Measurements from ENCODE around the gene AMZ1. TPM values are rescaled to one million over a fixed set of nuclear protein-coding genes. Genes with fewer than 3 reads are reported as not detected.
"Not testable (repeated sequence)": the region's sequence is repeated elsewhere in the genome, so short reads cannot be mapped to it uniquely, and the experiment has no call there.

AMZ1 gene
- total and polyA plus RNA-seq, 7 experiments from 2014 or later, result 0.07 to 2.4 (median 0.43) TPM

DNA sequence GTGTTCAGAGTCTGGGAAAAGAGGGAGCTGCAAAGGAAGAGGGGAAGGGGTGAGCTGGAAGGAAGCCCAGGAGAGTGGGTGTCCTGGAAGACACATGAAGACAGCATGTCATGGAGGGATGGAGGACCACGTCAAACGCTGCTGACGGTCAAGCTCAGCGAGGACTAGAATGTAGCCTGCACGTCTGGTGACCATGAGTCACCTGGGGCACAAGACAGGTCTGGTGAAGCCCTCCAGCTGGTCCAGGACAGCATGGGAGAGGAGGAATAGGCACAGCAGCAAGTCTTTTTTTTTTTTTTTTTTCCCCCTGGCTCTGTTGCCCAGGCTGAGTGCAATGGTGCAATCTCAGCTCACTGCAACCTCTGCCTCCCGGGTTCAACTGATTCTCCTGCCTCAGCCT, 19.6 kb upstream of the AMZ1 start:
- peaks cover 0 to 13% (median 4%) of the 10 kb centered on the region in 7 donors for H3K4me1 Mint-ChIP-seq
- intact Hi-C loops (cut with micrococcal nuclease), result no loop called here
- CTCF ChIA-PET, result interaction anchor here (0.6 to 1.4 kb wide), 3 partner anchors 39 to 745 kb away, joined by 5 to 6 read pairs (median 5); no protein-coding TSS in a partner anchor
- Histone ChIP-seq H3K4me3 (ENCODE audit: low read length) (no peak overlapping the region), H3K9me3 (ENCODE audit: control insufficient read depth in 2 of 3, low read length in 3 of 3) (no peaks in the 10 kb centered on the region), H3K36me3 (ENCODE audit: control insufficient read depth in 2 of 3, insufficient read depth in 3 of 3, low read length in 3 of 3) (no peaks in the 10 kb centered on the region), H3K27me3 (ENCODE audit: control insufficient read depth in 2 of 2, insufficient read depth in 2 of 2, low read length in 2 of 2) (no peaks in the 10 kb centered on the region), H3K27ac (ENCODE audit: low read depth, low read length) (no peak overlapping the region), H3K4me1 (ENCODE audit: control insufficient read depth in 2 of 2, insufficient read depth in 2 of 2, low read length in 2 of 2) (peaks cover 6% of the 10 kb centered on the region in 2 donors)
- peaks cover 0 to 23% (median 4%) of the 10 kb centered on the region in 5 donors for H3K27me3 Mint-ChIP-seq
- DNase-seq (no peak), ATAC-seq (no peak)
- no peaks in the 10 kb centered on the region for H3K9me3 Mint-ChIP-seq
- peak overlapping the region in 2 of 9 donors; percentile 43 to 46 for H3K27ac Mint-ChIP-seq
- POLR2A ChIA-PET, result no interaction called here
- no peak overlapping the region for H3K4me3 Mint-ChIP-seq
- H3K36me3 Mint-ChIP-seq, result no peaks in the 10 kb centered on the region

DNA sequence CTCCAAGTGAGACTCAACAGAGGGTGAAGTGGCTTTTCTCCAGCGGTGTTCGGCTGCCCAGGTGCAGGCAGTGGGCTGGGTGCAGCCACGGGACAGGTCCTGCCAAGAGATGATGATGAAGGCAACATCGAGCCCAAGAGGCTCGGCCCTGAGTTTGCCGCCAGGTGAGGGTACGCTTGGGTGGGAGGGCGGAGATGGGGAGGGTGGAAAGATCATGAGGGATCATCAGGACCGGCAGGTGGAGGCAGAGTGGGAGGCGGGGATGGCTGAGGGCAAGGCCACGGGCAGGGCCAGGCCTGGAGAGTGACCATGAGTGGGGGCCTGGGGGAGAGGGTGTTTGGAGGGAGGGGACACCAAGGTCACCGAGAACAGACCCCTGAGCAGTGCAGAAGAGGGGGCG, 17.8 kb upstream of the AMZ1 start:
- H3K27me3 Mint-ChIP-seq, result peaks cover 0 to 35% (median 4%) of the 10 kb centered on the region in 5 donors
- CTCF ChIA-PET, result interaction anchor here (0.7 to 4.3 kb wide), 6 partner anchors 10 to 46 kb away, joined by 3 to 45 read pairs (median 4); no protein-coding TSS in a partner anchor
- intact Hi-C loops (cut with micrococcal nuclease), result loop anchor here in 1 of 2 donors (2.0 kb wide), 2 partner anchors 49 to 219 kb away; no protein-coding TSS in a partner anchor

DNA sequence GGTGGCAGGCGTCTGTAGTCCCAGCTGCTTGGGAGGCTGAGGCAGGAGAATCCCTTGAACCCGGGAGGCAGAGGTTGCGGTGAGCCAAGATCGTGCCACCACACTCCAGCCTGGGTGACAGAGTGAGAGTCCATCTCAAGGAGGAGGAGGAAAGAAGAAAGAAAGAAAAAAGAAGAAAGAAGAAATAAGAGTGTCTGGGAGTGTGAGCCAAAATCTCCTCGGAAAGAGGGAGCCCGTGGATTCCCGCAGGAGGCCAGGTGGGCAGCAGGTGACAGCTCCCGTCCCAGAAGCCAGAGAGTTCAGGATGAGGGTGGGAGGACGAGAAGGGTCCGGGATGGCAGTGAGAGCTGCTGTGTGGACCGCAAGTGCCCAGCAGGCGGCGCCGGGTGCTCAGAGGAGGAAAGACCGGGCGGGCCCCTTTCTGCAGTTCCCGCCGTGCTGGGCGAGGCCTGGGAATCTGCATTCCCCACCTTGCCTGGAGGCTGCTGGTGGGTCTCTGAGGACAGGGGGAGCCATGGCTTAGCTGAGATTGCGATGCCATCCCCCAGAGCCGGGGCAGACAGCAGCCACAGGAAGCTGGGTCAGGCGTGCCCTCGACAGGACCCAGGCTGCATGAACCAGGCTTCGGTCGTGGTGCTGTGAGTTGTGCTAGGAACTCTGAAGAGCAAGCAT, 17.1 kb upstream of the AMZ1 start:
- DNase-seq (peak; percentile 30 to 70 (median 59)), ATAC-seq (peak; percentile 83)
- peaks cover 0 to 4% (median 0%) of the 10 kb centered on the region in 11 donors for H3K9me3 Mint-ChIP-seq
- intact Hi-C loops (cut with micrococcal nuclease), result loop anchor here (1.0 to 2.0 kb wide), 3 partner anchors 38 to 220 kb away; no protein-coding TSS in a partner anchor
- H3K36me3 Mint-ChIP-seq, result no peaks in the 10 kb centered on the region
- Histone ChIP-seq H3K27ac (ENCODE audit: low read depth, low read length) (no peak overlapping the region), H3K27me3 (ENCODE audit: control insufficient read depth in 2 of 2, insufficient read depth in 2 of 2, low read length in 2 of 2) (no peaks in the 10 kb centered on the region), H3K4me1 (ENCODE audit: control insufficient read depth in 2 of 2, insufficient read depth in 2 of 2, low read length in 2 of 2) (peaks cover 6% of the 10 kb centered on the region in 2 donors), H3K9me3 (ENCODE audit: control insufficient read depth in 2 of 3, low read length in 3 of 3) (no peaks in the 10 kb centered on the region), H3K4me3 (ENCODE audit: low read length) (no peak overlapping the region), H3K36me3 (ENCODE audit: control insufficient read depth in 2 of 3, insufficient read depth in 3 of 3, low read length in 3 of 3) (no peaks in the 10 kb centered on the region)
- CTCF ChIA-PET, result interaction anchor here (0.5 to 4.3 kb wide), 8 partner anchors 10 to 72 kb away, joined by 3 to 45 read pairs (median 4); no protein-coding TSS in a partner anchor
- H3K27ac Mint-ChIP-seq, result peak overlapping the region in 3 of 9 donors; percentile 26 to 47 (median 34)
- POLR2A ChIA-PET, result interaction anchor here (0.6 to 2.1 kb wide), 3 partner anchors 27 to 200 kb away, joined by 3 to 5 read pairs (median 3); no protein-coding TSS in a partner anchor
- peaks cover 0 to 13% (median 4%) of the 10 kb centered on the region in 7 donors for H3K4me1 Mint-ChIP-seq
- H3K4me3 Mint-ChIP-seq, result peak overlapping the region in 1 of 10 donors; percentile 49
- H3K27me3 Mint-ChIP-seq, result peaks cover 0 to 35% (median 4%) of the 10 kb centered on the region in 5 donors

More for the DNA sequence above, 17.8 kb upstream of the AMZ1 start:
- peak overlapping the region in 1 of 10 donors; percentile 41 for H3K4me3 Mint-ChIP-seq
- no peak overlapping the region for H3K27ac ChIP-seq (ENCODE audit: low read depth, low read length)
- peaks cover 6% of the 10 kb centered on the region in 2 donors for H3K4me1 ChIP-seq (ENCODE audit: control insufficient read depth in 2 of 2, insufficient read depth in 2 of 2, low read length in 2 of 2)
- DNase-seq (no peak), ATAC-seq (no peak)
- POLR2A ChIA-PET, result interaction anchor here (0.6 to 2.1 kb wide), 3 partner anchors 28 to 200 kb away, joined by 3 to 5 read pairs (median 3); no protein-coding TSS in a partner anchor
- H3K36me3 ChIP-seq (ENCODE audit: control insufficient read depth in 2 of 3, insufficient read depth in 3 of 3, low read length in 3 of 3), result no peaks in the 10 kb centered on the region
- H3K4me3 ChIP-seq (ENCODE audit: low read length), result no peak overlapping the region
- H3K36me3 Mint-ChIP-seq, result no peaks in the 10 kb centered on the region
- peak overlapping the region in 1 of 9 donors; percentile 3 for H3K27ac Mint-ChIP-seq
- peaks cover 0 to 4% (median 0%) of the 10 kb centered on the region in 11 donors for H3K9me3 Mint-ChIP-seq
- H3K4me1 Mint-ChIP-seq, result peaks cover 0 to 13% (median 4%) of the 10 kb centered on the region in 7 donors
- no peaks in the 10 kb centered on the region for H3K27me3 ChIP-seq (ENCODE audit: control insufficient read depth in 2 of 2, insufficient read depth in 2 of 2, low read length in 2 of 2)
- H3K9me3 ChIP-seq (ENCODE audit: control insufficient read depth in 2 of 3, low read length in 3 of 3), result no peaks in the 10 kb centered on the region

- not testable (repeated sequence) for H3K4me1 ChIP-seq (ENCODE audit: control insufficient read depth in 2 of 2, insufficient read depth in 2 of 2, low read length in 2 of 2); ATAC-seq
Measured at GRCh38 chr7:2673214-2673613, 14.8 kb upstream of the AMZ1 start.

GRCh38 chr7:2673934-2674333, 14.1 kb upstream of the AMZ1 start:
- peaks cover 0 to 4% (median 0%) of the 10 kb centered on the region in 11 donors for H3K9me3 Mint-ChIP-seq
- Histone ChIP-seq H3K27me3 (ENCODE audit: control insufficient read depth in 2 of 2, insufficient read depth in 2 of 2, low read length in 2 of 2) (no peaks in the 10 kb centered on the region), H3K9me3 (ENCODE audit: control insufficient read depth in 2 of 3, low read length in 3 of 3) (no peaks in the 10 kb centered on the region), H3K27ac (ENCODE audit: low read depth, low read length) (no peak overlapping the region), H3K4me1 (ENCODE audit: control insufficient read depth in 2 of 2, insufficient read depth in 2 of 2, low read length in 2 of 2) (peaks cover 6% of the 10 kb centered on the region in 2 donors), H3K4me3 (ENCODE audit: low read length) (no peak overlapping the region), H3K36me3 (ENCODE audit: control insufficient read depth in 2 of 3, insufficient read depth in 3 of 3, low read length in 3 of 3) (no peaks in the 10 kb centered on the region)
- peak overlapping the region in 1 of 9 donors; percentile 64 for H3K27ac Mint-ChIP-seq
- ChIA-PET CTCF (interaction anchor here (4.3 kb wide), 1 partner anchor 37 kb away, joined by 45 read pairs; no protein-coding TSS in a partner anchor), POLR2A (interaction anchor here (0.9 kb wide), 1 partner anchor 43 kb away, joined by 3 read pairs; no protein-coding TSS in a partner anchor)
- ATAC-seq, result no peak
- no peaks in the 10 kb centered on the region for H3K36me3 Mint-ChIP-seq
- peaks cover 0 to 13% (median 4%) of the 10 kb centered on the region in 7 donors for H3K4me1 Mint-ChIP-seq
- no peak overlapping the region for H3K4me3 Mint-ChIP-seq
- intact Hi-C loops (cut with micrococcal nuclease), result no loop called here
- peaks cover 0 to 29% (median 0%) of the 10 kb centered on the region in 5 donors for H3K27me3 Mint-ChIP-seq
- no peak for DNase-seq

More at GRCh38 chr7:2673214-2673613, 14.8 kb upstream of the AMZ1 start:
- H3K27ac Mint-ChIP-seq; H3K27me3 ChIP-seq (ENCODE audit: control insufficient read depth in 2 of 2, insufficient read depth in 2 of 2, low read length in 2 of 2); intact Hi-C loops (cut with micrococcal nuclease); H3K27ac ChIP-seq (ENCODE audit: low read depth, low read length); H3K36me3 Mint-ChIP-seq; H3K36me3 ChIP-seq (ENCODE audit: control insufficient read depth in 2 of 3, insufficient read depth in 3 of 3, low read length in 3 of 3); H3K4me3 Mint-ChIP-seq; H3K9me3 ChIP-seq (ENCODE audit: control insufficient read depth in 2 of 3, low read length in 3 of 3); DNase-seq; H3K4me3 ChIP-seq (ENCODE audit: low read length); H3K9me3 Mint-ChIP-seq: not testable (repeated sequence)
- Mint-ChIP-seq H3K27me3 (peaks cover 0 to 29% (median 2%) of the 10 kb centered on the region in 5 donors), H3K4me1 (peaks cover 0 to 13% (median 4%) of the 10 kb centered on the region in 7 donors)
- ChIA-PET POLR2A (interaction anchor here (0.9 kb wide), 1 partner anchor 44 kb away, joined by 3 read pairs; no protein-coding TSS in a partner anchor), CTCF (interaction anchor here (4.3 kb wide), 1 partner anchor 38 kb away, joined by 45 read pairs; no protein-coding TSS in a partner anchor)

DNA sequence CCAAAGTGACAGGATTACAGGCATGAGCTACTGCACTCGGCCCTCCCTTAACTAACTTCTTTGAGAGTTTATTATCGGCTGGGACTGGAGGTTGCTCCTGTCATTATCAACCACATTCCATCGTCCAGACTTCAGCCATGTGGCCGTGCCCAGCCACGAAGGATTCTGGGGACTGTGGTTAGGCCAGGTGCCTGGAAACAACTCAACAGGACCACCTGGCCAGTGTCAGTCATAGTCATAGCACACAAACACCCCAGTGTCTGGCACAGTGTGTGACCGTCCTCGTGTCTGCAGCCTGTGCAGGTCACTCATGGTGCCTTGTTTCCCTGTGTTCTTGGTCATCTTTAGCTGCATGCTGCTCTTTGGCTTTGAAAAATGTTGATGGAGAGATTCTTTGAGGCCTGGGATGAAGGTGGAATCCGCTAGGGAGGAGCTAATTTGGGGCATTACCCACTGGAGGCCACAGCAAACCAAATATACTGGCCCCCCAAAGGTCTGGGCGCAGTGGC, 12.7 kb upstream of the AMZ1 start:
- Histone ChIP-seq H3K9me3 (ENCODE audit: control insufficient read depth in 2 of 3, low read length in 3 of 3) (no peaks in the 10 kb centered on the region), H3K4me1 (ENCODE audit: control insufficient read depth in 2 of 2, insufficient read depth in 2 of 2, low read length in 2 of 2) (peaks cover 6% of the 10 kb centered on the region in 2 donors), H3K27me3 (ENCODE audit: control insufficient read depth in 2 of 2, insufficient read depth in 2 of 2, low read length in 2 of 2) (no peaks in the 10 kb centered on the region), H3K36me3 (ENCODE audit: control insufficient read depth in 2 of 3, insufficient read depth in 3 of 3, low read length in 3 of 3) (no peaks in the 10 kb centered on the region), H3K4me3 (ENCODE audit: low read length) (no peak overlapping the region), H3K27ac (ENCODE audit: low read depth, low read length) (no peak overlapping the region)
- Mint-ChIP-seq H3K36me3 (no peaks in the 10 kb centered on the region), H3K27ac (no peak overlapping the region), H3K27me3 (peaks cover 0 to 23% (median 0%) of the 10 kb centered on the region in 5 donors), H3K4me3 (no peak overlapping the region), H3K4me1 (peaks cover 0 to 9% (median 4%) of the 10 kb centered on the region in 7 donors), H3K9me3 (peaks cover 0 to 4% (median 0%) of the 10 kb centered on the region in 11 donors)
- POLR2A ChIA-PET, result no interaction called here
- CTCF ChIA-PET, result no interaction called here
- intact Hi-C loops (cut with micrococcal nuclease), result no loop called here
- DNase-seq (no peak), ATAC-seq (no peak)
